ENCODE results near the gene ESPN. TPM values are rescaled to one million over a fixed set of nuclear protein-coding genes. Genes with fewer than 3 reads are reported as not detected.

The ESPN gene
- total RNA-seq, 1 donor from 2014 or later, result 2.7 TPM

DNA sequence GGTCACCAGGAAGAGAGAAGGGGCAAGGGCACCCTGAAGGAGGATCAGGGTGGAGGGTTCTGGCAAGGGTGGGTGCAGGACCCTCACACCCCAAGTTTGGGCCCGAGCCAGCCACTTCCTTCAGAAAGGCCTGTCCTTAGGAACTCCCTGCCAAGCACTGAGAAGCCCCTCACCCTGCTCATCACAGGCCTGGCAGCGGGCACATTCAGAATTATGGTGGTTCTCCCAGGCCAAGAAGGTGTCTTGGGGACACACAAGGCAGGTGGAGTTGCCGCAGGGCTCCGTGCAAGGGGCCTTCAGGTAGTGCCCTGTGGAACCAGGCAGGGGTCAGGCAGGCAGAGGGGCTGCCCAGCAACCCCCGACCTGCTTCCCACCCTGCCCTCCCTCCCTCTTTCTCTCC, 40.3 kb downstream of the ESPN start:
- H3K27me3 ChIP-seq (ENCODE audit: control insufficient read depth, insufficient read depth, low read length), result peaks cover 8% of the 10 kb centered on the region
- H3K4me3 ChIP-seq (ENCODE audit: low read depth, low read length), result no peak overlapping the region
- peaks cover 5% of the 10 kb centered on the region for H3K36me3 ChIP-seq (ENCODE audit: control insufficient read depth, insufficient read depth, low read length)
- TF ChIP-seq CTCF (IDR thresholded peaks at IDR 0.05; ENCODE audit: insufficient read depth, low read length, poor library complexity, severe bottlenecking), result no peak
- no peak for DNase-seq (ENCODE audit: low read depth)

GRCh38 chr1:6465461-6466005, 41.0 kb downstream of the ESPN start:
- Histone ChIP-seq H3K27me3 (ENCODE audit: control insufficient read depth, insufficient read depth, low read length) (peaks cover 6% of the 10 kb centered on the region), H3K36me3 (ENCODE audit: control insufficient read depth, insufficient read depth, low read length) (peaks cover 7% of the 10 kb centered on the region), H3K4me3 (ENCODE audit: low read depth, low read length) (no peak overlapping the region)
- TF ChIP-seq CTCF (IDR thresholded peaks at IDR 0.05; ENCODE audit: insufficient read depth, low read length, poor library complexity, severe bottlenecking), result no peak
- DNase-seq (ENCODE audit: low read depth), result no peak

DNA sequence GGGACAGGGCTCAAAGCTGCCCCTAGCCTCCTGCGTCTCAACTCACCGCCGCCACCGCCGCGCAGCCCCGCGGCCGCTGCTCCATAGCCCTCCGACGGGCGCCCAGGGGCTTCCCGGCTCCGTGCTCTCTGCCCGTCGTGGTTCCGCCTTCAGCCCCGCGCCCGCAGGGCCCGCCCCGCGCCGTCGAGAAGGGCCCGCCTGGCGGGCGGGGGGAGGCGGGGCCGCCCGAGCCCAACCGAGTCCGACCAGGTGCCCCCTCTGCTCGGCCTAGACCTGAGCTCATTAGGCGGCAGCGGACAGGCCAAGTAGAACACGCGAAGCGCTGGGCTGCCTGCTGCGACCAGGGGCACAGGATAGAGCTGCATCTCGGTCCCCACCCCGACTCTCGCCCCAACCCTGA, 41.4 kb downstream of the ESPN start, which contains the start of gene TNFRSF25:
TSS of gene TNFRSF25 (minus strand) at position 151 of the 400 bp plus-strand sequence. CDS start at position 85, 66 bp downstream.
- H3K27me3 ChIP-seq (ENCODE audit: control insufficient read depth, insufficient read depth, low read length), result peaks cover 3% of the 10 kb centered on the region
- no peak for DNase-seq (ENCODE audit: low read depth)
- H3K36me3 ChIP-seq (ENCODE audit: control insufficient read depth, insufficient read depth, low read length), result peaks cover 7% of the 10 kb centered on the region
- no peak within 1 kb of the TSS for H3K4me3 ChIP-seq (ENCODE audit: low read depth, low read length)
- TF ChIP-seq CTCF (IDR thresholded peaks at IDR 0.05; ENCODE audit: insufficient read depth, low read length, poor library complexity, severe bottlenecking), result no peak

GRCh38 chr1:6466751-6467150, 42.2 kb downstream of the ESPN start:
- no peak for DNase-seq (ENCODE audit: low read depth)
- Histone ChIP-seq H3K27me3 (ENCODE audit: control insufficient read depth, insufficient read depth, low read length) (no peaks in the 10 kb centered on the region), H3K4me3 (ENCODE audit: low read depth, low read length) (no peak overlapping the region), H3K36me3 (ENCODE audit: control insufficient read depth, insufficient read depth, low read length) (peaks cover 7% of the 10 kb centered on the region)
- no peak for TF ChIP-seq CTCF (IDR thresholded peaks at IDR 0.05; ENCODE audit: insufficient read depth, low read length, poor library complexity, severe bottlenecking)

GRCh38 chr1:6467224-6467623, 42.6 kb downstream of the ESPN start:
- peaks cover 9% of the 10 kb centered on the region for H3K36me3 ChIP-seq (ENCODE audit: control insufficient read depth, insufficient read depth, low read length)
- no peak overlapping the region for H3K4me3 ChIP-seq (ENCODE audit: low read depth, low read length)
- no peaks in the 10 kb centered on the region for H3K27me3 ChIP-seq (ENCODE audit: control insufficient read depth, insufficient read depth, low read length)
- no peak for DNase-seq (ENCODE audit: low read depth)
- TF ChIP-seq CTCF (IDR thresholded peaks at IDR 0.05; ENCODE audit: insufficient read depth, low read length, poor library complexity, severe bottlenecking), result no peak

All from kidney epithelial cell (primary cell).